ENCODE data around the gene SCIMP.

DNA sequence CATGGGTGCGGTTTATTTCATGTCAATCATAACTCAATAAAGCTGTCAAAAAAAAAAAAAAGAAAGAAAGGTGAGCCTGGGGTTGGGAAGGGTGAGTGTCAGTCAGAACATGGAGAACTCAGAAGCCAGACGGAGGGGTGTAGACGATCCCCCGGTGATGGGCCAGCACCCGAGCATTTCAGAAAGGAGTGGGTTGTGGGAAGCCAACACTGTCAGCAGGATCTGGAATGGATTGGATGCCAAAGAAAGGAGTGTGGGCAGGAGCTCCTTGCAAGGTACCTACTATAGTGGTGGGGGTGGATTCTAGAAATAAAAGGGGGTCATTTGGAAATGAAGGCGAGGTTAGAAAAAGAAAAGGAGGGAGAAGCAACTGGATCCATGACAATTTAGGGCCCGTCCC is 19.8 kb upstream of the SCIMP start:
- TF ChIP-seq HDAC2 (IDR thresholded peaks at IDR 0.05) (no peak), GATA3 (IDR thresholded peaks at IDR 0.05; ENCODE audit: borderline replicate concordance) (no peak), SMC3 (IDR thresholded peaks at IDR 0.05) (no peak), RAD21 (conservative IDR thresholded peaks at IDR 0.05 in 1 of 2, IDR thresholded peaks at IDR 0.05 in 1 of 2) (no peak)
- TF ChIP-seq, protein P1, sequence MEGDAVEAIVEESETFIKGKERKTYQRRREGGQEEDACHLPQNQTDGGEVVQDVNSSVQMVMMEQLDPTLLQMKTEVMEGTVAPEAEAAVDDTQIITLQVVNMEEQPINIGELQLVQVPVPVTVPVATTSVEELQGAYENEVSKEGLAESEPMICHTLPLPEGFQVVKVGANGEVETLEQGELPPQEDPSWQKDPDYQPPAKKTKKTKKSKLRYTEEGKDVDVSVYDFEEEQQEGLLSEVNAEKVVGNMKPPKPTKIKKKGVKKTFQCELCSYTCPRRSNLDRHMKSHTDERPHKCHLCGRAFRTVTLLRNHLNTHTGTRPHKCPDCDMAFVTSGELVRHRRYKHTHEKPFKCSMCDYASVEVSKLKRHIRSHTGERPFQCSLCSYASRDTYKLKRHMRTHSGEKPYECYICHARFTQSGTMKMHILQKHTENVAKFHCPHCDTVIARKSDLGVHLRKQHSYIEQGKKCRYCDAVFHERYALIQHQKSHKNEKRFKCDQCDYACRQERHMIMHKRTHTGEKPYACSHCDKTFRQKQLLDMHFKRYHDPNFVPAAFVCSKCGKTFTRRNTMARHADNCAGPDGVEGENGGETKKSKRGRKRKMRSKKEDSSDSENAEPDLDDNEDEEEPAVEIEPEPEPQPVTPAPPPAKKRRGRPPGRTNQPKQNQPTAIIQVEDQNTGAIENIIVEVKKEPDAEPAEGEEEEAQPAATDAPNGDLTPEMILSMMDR (IDR thresholded peaks at IDR 0.05): no peak

Data from A549 (cell line).